GM21576 (cell line): ENCODE data around the gene UBE2E3.

Experiments
- ATAC-seq: cut with Tn5 transposase; IDR thresholded peaks from one replicate; pipeline ENCODE4 v1.9.1; 2021; ENCODE audit warnings: mild to moderate bottlenecking, moderate library complexity; ENCODE audit not compliant: unreplicated experiment

UBE2E3 gene

DNA sequence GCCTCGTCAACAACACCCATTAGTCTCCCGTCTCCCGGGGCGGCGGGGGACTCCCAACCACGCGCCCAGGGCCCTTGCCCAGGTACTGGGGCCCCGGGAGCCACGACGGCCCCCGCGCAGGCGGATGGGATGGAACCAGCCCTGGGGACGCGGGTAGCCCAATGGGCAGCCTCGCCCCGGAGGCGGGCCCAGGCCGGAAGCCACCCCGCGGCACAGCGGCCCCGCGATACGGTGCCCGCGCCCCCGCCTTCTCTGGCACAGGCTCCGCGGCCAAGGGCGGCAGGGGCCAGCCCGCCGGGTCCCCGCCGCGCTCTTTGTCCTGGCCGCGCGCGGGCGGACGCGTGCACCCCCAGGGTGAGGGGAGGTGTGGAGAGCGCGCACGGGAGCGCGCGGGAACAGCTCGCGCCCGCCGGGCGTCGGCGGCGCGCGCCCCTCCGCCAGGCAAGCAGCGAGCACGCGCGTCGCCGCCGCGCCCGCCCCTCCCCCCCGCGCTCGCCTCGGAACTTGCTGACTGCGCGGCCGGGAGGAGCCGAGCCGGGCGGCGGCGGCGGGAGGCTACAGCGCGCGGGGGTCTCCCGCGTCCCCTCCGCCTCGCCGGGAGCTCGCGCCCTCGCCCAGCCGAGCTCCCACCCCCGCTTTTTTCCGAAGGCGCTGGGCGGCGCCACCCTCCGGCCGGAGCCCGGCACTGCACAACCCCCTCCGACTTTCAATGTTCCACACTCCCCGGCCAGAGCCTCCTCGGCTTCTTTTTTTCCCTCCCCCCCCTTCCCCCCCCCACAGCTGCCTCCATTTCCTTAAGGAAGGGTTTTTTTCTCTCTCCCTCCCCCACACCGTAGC, at the start of gene UBE2E3:
TSS of gene UBE2E3 (plus strand) at position 500 of the 837 bp plus-strand sequence. CDS start 1,438 bp downstream, outside the sequence.
- peak; percentile 73 for ATAC-seq

DNA sequence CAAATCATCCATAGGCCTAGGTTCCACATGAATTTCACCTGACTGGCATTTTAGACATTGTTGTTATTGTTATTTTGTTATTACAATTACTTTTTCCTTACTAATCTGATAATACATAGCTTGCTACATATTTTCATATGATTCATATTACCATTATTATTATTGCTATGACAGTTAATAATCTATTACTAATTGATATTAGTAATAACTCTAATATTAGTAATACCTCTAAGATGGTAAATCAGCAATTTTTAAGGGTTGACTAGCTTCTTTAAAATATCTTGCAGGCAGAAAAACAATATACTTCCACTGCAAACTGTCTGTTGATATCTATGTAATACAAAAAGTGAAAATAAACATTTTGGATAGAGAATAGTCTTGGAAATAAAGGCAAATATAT, 48.6 kb upstream of the UBE2E3 start:
- ATAC-seq, result no peak

DNA sequence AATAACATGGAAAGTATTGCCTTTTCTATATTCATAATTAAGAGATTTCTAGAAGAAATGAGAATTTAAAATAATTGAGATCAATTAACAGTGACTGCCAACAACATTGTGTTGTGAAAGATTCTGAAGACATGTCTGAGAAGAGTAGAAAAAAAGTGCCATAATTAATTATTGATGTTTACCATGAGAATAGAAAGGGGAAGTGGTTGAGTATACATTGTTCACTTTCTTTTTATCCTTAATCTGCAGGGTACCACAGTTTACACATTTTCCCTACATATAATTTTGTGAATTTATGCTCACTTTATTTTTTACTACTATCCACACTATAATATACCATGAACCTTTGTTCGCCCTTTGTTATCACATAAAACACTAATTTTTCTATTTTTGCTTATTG, 47.1 kb upstream of the UBE2E3 start:
- no peak for ATAC-seq

- no peak for ATAC-seq
Observed at GRCh38 chr2:180934911-180935310, 45.5 kb upstream of the UBE2E3 start.

DNA sequence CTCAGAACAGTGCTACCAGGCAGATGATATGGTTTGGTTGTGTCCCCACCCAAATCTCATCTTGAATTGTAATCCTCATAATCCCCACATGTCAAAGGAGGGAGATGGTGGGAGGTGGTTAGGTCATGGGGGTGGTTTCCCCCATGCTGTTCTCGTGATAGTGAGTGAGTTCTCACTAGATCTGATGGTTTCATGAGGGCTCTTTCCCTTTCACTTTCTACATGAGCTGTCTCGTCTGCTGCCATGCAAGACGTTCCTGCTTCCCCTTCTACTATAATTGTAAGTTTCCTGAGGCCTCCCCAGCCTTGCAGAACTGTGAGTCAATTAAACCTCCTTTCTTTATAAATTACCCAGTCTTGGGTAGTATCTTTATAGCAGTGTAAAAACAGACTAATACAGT, 42.9 kb upstream of the UBE2E3 start:
- peak; percentile 90 for ATAC-seq

DNA sequence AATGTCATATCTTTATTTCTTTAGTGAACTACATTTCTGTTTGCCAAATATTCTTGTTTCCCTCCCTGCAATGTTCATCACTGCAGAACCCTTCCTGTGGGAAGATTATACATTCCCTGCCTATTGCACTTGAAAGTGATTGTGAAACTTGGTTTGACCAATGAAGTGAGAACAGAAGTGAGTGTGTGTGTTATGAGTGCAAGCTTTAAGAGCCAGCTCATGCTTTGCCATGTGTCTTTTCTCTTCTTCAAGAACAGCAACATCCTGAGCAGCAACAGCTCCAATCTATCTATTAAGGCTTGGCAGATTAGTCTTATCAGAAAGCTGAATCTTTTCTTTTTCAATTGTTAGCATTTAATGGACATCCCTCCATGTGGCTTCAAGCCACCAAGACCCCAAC, 42.0 kb upstream of the UBE2E3 start:
- no peak for ATAC-seq

GRCh38 chr2:180943275-180943674, 37.1 kb upstream of the UBE2E3 start:
- ATAC-seq, result no peak

DNA sequence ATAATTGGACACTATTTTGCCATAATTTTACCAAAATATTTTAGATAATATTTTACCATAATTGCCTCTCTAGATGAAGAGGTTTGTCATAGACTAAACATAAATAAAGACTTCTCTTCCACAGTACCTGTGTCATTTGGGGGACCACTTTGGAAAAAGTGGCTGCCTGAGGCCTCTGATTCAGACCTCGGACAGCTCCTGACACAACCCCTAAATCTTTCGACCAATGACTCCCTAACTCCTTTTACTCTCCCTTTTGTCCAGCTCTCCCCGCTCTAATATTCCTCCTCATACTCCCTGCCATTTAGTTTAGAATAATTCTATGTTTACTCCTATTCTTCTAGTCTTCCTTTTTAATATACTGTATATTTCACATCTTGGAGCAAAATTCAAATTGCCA, 36.0 kb upstream of the UBE2E3 start:
- ATAC-seq, result no peak

DNA sequence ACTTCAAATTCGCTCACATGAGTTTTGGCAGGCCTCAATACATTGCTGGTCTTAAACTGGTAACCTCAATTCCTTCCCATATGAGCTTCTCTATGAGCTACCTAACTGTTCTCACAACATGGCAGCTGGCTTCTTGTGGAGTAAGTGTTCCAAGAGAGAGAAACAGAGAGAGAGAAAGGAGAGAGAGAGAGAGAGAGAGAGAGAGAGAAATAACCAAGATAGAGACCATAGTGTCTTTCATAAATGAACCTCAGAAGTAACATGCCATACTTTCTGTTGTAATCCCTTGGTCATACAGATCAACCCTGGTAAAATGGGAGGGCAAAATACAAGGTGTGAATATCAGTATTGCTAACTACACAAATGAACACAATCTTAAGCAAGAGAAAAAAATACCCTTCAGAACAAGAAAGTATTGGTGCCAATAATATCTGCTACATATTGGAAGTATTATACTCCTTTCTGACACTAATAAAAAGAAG, 33.2 kb upstream of the UBE2E3 start:
- ATAC-seq, result no peak

DNA sequence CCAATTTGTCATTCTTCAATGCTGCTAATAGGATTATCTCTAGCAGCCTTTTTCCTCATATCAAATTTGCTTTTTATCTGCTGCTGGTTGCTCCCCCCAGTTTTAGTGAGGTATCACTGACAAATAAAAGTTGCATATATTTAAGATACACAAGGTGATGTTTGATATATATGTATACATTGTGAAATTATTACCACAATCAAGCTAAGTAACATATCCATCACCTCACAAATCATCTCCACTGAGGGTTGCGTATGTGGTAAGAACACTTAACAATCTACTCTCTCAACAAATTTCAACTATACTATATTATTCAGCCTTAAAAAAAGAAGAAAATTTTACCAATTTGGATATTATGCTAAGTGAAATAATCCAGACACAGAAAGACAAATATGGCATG, 30.5 kb upstream of the UBE2E3 start:
- no peak for ATAC-seq

- no peak for ATAC-seq
Observed at GRCh38 chr2:180952082-180952481, 28.3 kb upstream of the UBE2E3 start.

DNA sequence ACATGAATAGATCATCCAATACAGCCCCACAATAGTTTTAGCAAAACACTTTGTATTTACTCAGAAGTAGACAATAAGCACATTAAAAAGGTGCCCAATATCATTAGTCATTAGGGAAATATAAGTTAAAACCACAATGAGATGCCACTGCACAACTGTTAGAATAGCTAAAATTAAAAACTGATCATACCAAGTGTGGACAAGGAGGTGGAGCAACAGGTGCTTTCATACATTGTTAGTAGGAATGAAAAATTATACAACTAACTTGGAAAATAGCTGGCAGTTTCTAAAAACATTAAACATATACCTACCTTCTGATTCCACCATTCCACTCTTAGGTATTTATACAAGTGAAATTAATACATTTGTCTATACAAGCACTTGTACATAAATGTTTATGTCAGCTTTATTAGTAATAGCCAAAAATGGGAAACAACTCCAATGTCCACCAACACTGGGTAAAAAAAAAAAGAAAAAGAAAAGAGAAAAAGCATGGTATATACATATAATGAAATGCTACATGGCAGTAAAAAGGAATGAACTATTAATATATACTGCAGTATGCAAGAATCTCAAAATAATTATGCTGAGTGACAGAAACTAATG, 27.6 kb upstream of the UBE2E3 start:
- ATAC-seq, result no peak

- no peak for ATAC-seq
Observed at GRCh38 chr2:180953550-180953949, 26.9 kb upstream of the UBE2E3 start.

DNA sequence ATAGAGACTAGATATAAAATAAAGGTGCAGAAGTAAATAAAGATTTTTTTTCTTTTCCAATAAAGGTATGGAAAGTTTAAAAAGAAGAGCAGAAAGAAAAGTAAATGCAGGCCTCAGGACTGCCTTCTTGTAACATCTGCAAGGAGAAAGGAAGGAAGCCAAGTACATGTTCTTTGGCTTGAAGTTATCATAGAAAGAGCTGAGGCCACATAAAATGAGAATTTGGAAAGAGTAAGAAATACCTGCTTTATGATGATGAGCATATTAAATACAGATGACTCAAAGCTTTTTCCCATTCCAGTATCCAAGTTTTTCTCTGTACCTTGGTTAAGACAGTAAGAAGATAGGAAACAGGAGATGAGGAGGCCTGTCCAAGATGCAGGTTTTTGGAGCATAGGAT, 25.3 kb upstream of the UBE2E3 start:
- no peak for ATAC-seq

GRCh38 chr2:180959787-180960186, 20.6 kb upstream of the UBE2E3 start:
- ATAC-seq, result no peak

- ATAC-seq, result no peak
Observed at GRCh38 chr2:180960982-180961381, 19.4 kb upstream of the UBE2E3 start.

GRCh38 chr2:180962727-180963314, 17.6 kb upstream of the UBE2E3 start:
- ATAC-seq, result no peak

DNA sequence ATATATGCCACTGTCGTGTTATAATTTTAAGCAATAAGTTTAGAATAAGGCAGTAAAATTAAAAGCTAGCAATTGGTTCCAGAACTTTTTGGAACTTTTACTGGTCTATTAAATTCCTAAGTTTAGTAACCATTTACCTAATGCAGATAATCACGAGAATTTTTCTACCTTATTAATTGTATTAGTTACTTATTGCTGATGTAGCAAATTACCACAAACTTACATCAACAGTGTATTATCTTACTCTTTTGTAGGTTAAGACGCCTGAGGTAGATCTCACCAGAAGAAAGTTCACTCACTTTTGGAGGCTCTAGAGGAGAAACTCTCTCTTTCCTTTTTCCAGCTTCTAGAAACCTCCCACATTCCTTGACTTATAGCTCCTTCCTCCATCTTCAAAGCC, 14.0 kb upstream of the UBE2E3 start:
- ATAC-seq, result no peak

- no peak for ATAC-seq
Observed at GRCh38 chr2:180969124-180969523, 11.3 kb upstream of the UBE2E3 start.

GRCh38 chr2:180970016-180970415, 10.4 kb upstream of the UBE2E3 start:
- no peak for ATAC-seq

GRCh38 chr2:180971811-180972210, 8.6 kb upstream of the UBE2E3 start:
- ATAC-seq, result no peak

GRCh38 chr2:180975585-180975984, 4.8 kb upstream of the UBE2E3 start:
- no peak for ATAC-seq
